Stimulated activated naive B cell treated with anti-CD40 and anti-IgM and Interleukin-4, amounts not matched to agents 10 μg/mL and 1 μg/mL and 100 μg/mL, for 72 hours (primary cell): ENCODE data around the gene CBY1.

Source experiments
- ATAC-seq, 2 donors: fragments of 150-1000 bp; cut with Tn5 transposase; replicated peaks; 2 replicates each; pipeline ENCODE4 v1.10.0; 2021; ENCODE audit warnings: moderate library complexity in 1 of 2
- DNase-seq: peaks from one replicate; pipeline ENCODE4 v3.0.0; 2021
- H3K27ac Mint-ChIP-seq: one replicate; pipeline ENCODE4 v1.8.0; 2022; ENCODE audit warnings: mild to moderate bottlenecking, mixed read lengths
- H3K27me3 Mint-ChIP-seq, 2 donors: one replicate each; pipeline ENCODE4 v1.8.0; 2022; ENCODE audit warnings: mixed read lengths in 2 of 2
- H3K36me3 Mint-ChIP-seq, 2 donors: one replicate each; pipeline ENCODE4 v1.8.0; 2022; ENCODE audit warnings: mixed read lengths in 2 of 2, mild to moderate bottlenecking in 1 of 2
- H3K4me1 Mint-ChIP-seq, 2 donors: one replicate each; pipeline ENCODE4 v1.8.0; 2022; ENCODE audit warnings: mixed read lengths in 2 of 2, mild to moderate bottlenecking in 1 of 2
- H3K4me3 Mint-ChIP-seq, 2 donors: one replicate each; pipeline ENCODE4 v1.8.0; 2022; ENCODE audit warnings: mild to moderate bottlenecking in 2 of 2, mixed read lengths in 2 of 2, moderate library complexity in 1 of 2
- H3K9me3 Mint-ChIP-seq, 2 donors: one replicate each; pipeline ENCODE4 v1.8.0; 2022; ENCODE audit warnings: mixed read lengths in 2 of 2, mild to moderate bottlenecking in 1 of 2

Gene CBY1

GRCh38 chr22:38675833-38676232 lies 19.4 kb downstream of the CBY1 start:
- DNase-seq (no peak), ATAC-seq (no peak)
- Mint-ChIP-seq H3K4me1 (peaks cover 0 to 4% of the 10 kb centered on the region in 2 donors), H3K36me3 (peaks cover 18 to 22% of the 10 kb centered on the region in 2 donors), H3K27me3 (no peaks in the 10 kb centered on the region), H3K27ac (no peak overlapping the region), H3K9me3 (no peaks in the 10 kb centered on the region), H3K4me3 (no peak overlapping the region)

GRCh38 chr22:38681582-38682335 lies 25.3 kb downstream of the CBY1 start, which contains the start of gene TOMM22:
TOMM22 (plus strand) TSS chr22:38681957; CDS start chr22:38681979, 22 bp downstream.
- peaks cover 9 to 22% of the 10 kb centered on the region in 2 donors for H3K4me1 Mint-ChIP-seq
- no peaks in the 10 kb centered on the region for H3K27me3 Mint-ChIP-seq
- ATAC-seq (peak; percentile 99), DNase-seq (peak; percentile 86)
- H3K9me3 Mint-ChIP-seq = no peaks in the 10 kb centered on the region
- H3K4me3 Mint-ChIP-seq = peak within 1 kb of the TSS; percentile 93 to 94
- peaks cover 24 to 44% of the 10 kb centered on the region in 2 donors for H3K36me3 Mint-ChIP-seq
- H3K27ac Mint-ChIP-seq = peak within 1 kb of the TSS; percentile 98

GRCh38 chr22:38684895-38685294 lies 28.5 kb downstream of the CBY1 start:
- Mint-ChIP-seq H3K27me3 (no peaks in the 10 kb centered on the region), H3K27ac (no peak overlapping the region), H3K36me3 (peaks cover 41 to 60% of the 10 kb centered on the region in 2 donors), H3K4me1 (peaks cover 9 to 22% of the 10 kb centered on the region in 2 donors), H3K9me3 (no peaks in the 10 kb centered on the region), H3K4me3 (no peak overlapping the region)
- ATAC-seq (no peak), DNase-seq (no peak)

GRCh38 chr22:38685761-38686160 lies 29.3 kb downstream of the CBY1 start:
- H3K9me3 Mint-ChIP-seq = no peaks in the 10 kb centered on the region
- ATAC-seq (no peak), DNase-seq (no peak)
- peaks cover 43 to 63% of the 10 kb centered on the region in 2 donors for H3K36me3 Mint-ChIP-seq
- H3K4me1 Mint-ChIP-seq = peaks cover 9 to 22% of the 10 kb centered on the region in 2 donors
- no peaks in the 10 kb centered on the region for H3K27me3 Mint-ChIP-seq
- no peak overlapping the region for H3K4me3 Mint-ChIP-seq
- H3K27ac Mint-ChIP-seq = no peak overlapping the region

- no peaks in the 10 kb centered on the region for H3K27me3 Mint-ChIP-seq
- H3K4me3 Mint-ChIP-seq = no peak overlapping the region
- ATAC-seq (no peak), DNase-seq (no peak)
- no peaks in the 10 kb centered on the region for H3K9me3 Mint-ChIP-seq
- peaks cover 13 to 19% of the 10 kb centered on the region in 2 donors for H3K4me1 Mint-ChIP-seq
- H3K27ac Mint-ChIP-seq = no peak overlapping the region
- H3K36me3 Mint-ChIP-seq = peaks cover 44 to 59% of the 10 kb centered on the region in 2 donors
Measured at GRCh38 chr22:38689651-38690050, 33.2 kb downstream of the CBY1 start.

GRCh38 chr22:38694049-38694448 lies 37.6 kb downstream of the CBY1 start:
- H3K27ac Mint-ChIP-seq = no peak overlapping the region

GRCh38 chr22:38694940-38695339 lies 38.5 kb downstream of the CBY1 start:
- no peak for ATAC-seq
- no peaks in the 10 kb centered on the region for H3K27me3 Mint-ChIP-seq

More at GRCh38 chr22:38694049-38694448, 37.6 kb downstream of the CBY1 start:
- Mint-ChIP-seq H3K4me3 (no peak overlapping the region), H3K36me3 (peaks cover 36 to 54% of the 10 kb centered on the region in 2 donors), H3K9me3 (no peaks in the 10 kb centered on the region), H3K4me1 (peaks cover 36 to 59% of the 10 kb centered on the region in 2 donors), H3K27me3 (no peaks in the 10 kb centered on the region)
- no peak for DNase-seq
- ATAC-seq = no peak

GRCh38 chr22:38696606-38697424 lies 40.4 kb downstream of the CBY1 start:
- peaks cover 40 to 60% of the 10 kb centered on the region in 2 donors for H3K4me1 Mint-ChIP-seq
- no peaks in the 10 kb centered on the region for H3K9me3 Mint-ChIP-seq
- DNase-seq (no peak), ATAC-seq (no peak)
- peaks cover 27 to 44% of the 10 kb centered on the region in 2 donors for H3K36me3 Mint-ChIP-seq
- peak overlapping the region; percentile 20 for H3K27ac Mint-ChIP-seq
- H3K4me3 Mint-ChIP-seq = peak overlapping the region; percentile 55 to 66
- no peaks in the 10 kb centered on the region for H3K27me3 Mint-ChIP-seq

More at GRCh38 chr22:38694940-38695339, 38.5 kb downstream of the CBY1 start:
- no peak overlapping the region for H3K27ac Mint-ChIP-seq
- no peak for DNase-seq
- H3K4me3 Mint-ChIP-seq = no peak overlapping the region
- H3K4me1 Mint-ChIP-seq = peaks cover 41 to 65% of the 10 kb centered on the region in 2 donors
- H3K9me3 Mint-ChIP-seq = no peaks in the 10 kb centered on the region
- H3K36me3 Mint-ChIP-seq = peaks cover 30 to 48% of the 10 kb centered on the region in 2 donors

GRCh38 chr22:38697425-38698089 lies 41.1 kb downstream of the CBY1 start:
- H3K27ac Mint-ChIP-seq = peak overlapping the region; percentile 20
- no peak for ATAC-seq
- no peaks in the 10 kb centered on the region for H3K9me3 Mint-ChIP-seq
- no peaks in the 10 kb centered on the region for H3K27me3 Mint-ChIP-seq
- H3K36me3 Mint-ChIP-seq = peaks cover 27 to 43% of the 10 kb centered on the region in 2 donors
- peaks cover 40 to 60% of the 10 kb centered on the region in 2 donors for H3K4me1 Mint-ChIP-seq
- H3K4me3 Mint-ChIP-seq = peak overlapping the region; percentile 55 to 66
- no peak for DNase-seq

GRCh38 chr22:38698407-38699094 lies 42.1 kb downstream of the CBY1 start:
- H3K4me3 Mint-ChIP-seq = peak overlapping the region; percentile 93 to 96
- no peak overlapping the region for H3K27ac Mint-ChIP-seq
- peaks cover 22 to 37% of the 10 kb centered on the region in 2 donors for H3K36me3 Mint-ChIP-seq
- H3K27me3 Mint-ChIP-seq = no peaks in the 10 kb centered on the region
- DNase-seq = no peak
- ATAC-seq = no peak
- H3K9me3 Mint-ChIP-seq = no peaks in the 10 kb centered on the region
- H3K4me1 Mint-ChIP-seq = peaks cover 33 to 52% of the 10 kb centered on the region in 2 donors

GRCh38 chr22:38699143-38699542 lies 42.7 kb downstream of the CBY1 start:
- H3K36me3 Mint-ChIP-seq = peaks cover 20 to 35% of the 10 kb centered on the region in 2 donors
- peak overlapping the region; percentile 93 to 96 for H3K4me3 Mint-ChIP-seq
- H3K9me3 Mint-ChIP-seq = no peaks in the 10 kb centered on the region
- ATAC-seq (no peak), DNase-seq (no peak)
- H3K27ac Mint-ChIP-seq = no peak overlapping the region
- peaks cover 32 to 55% of the 10 kb centered on the region in 2 donors for H3K4me1 Mint-ChIP-seq
- no peaks in the 10 kb centered on the region for H3K27me3 Mint-ChIP-seq

GRCh38 chr22:38699784-38700183 lies 43.3 kb downstream of the CBY1 start:
- Mint-ChIP-seq H3K4me3 (peak overlapping the region; percentile 93 to 96), H3K4me1 (peaks cover 32 to 55% of the 10 kb centered on the region in 2 donors), H3K27me3 (no peaks in the 10 kb centered on the region), H3K36me3 (peaks cover 14 to 28% of the 10 kb centered on the region in 2 donors), H3K9me3 (no peaks in the 10 kb centered on the region), H3K27ac (no peak overlapping the region)
- ATAC-seq (no peak), DNase-seq (no peak)

GRCh38 chr22:38700270-38700788 lies 43.9 kb downstream of the CBY1 start:
- peak; percentile 18 to 21 for ATAC-seq

More at GRCh38 chr22:38700270-38700788, 43.9 kb downstream of the CBY1 start:
- Mint-ChIP-seq H3K27ac (peak overlapping the region; percentile 97), H3K4me1 (peaks cover 31 to 55% of the 10 kb centered on the region in 2 donors), H3K36me3 (peaks cover 12 to 23% of the 10 kb centered on the region in 2 donors), H3K4me3 (peak overlapping the region; percentile 93 to 96), H3K27me3 (no peaks in the 10 kb centered on the region), H3K9me3 (no peaks in the 10 kb centered on the region)
- no peak for DNase-seq
